AG04449 (cell line): ENCODE data around the gene MOB3A.

Source experiments
- CTCF ChIA-PET: fragments of 350-600 bp; formaldehyde crosslinking; extraction: SDS; loops from one replicate; lab custom pipeline; 2021; ENCODE audit warnings: antibody characterized with exemption; lab: Yijun Ruan, JAX
- POLR2A ChIA-PET: fragments of 400-600, 350-600 bp; formaldehyde crosslinking; extraction: SDS; loops from one replicate; lab custom pipeline; 2020; ENCODE audit warnings: antibody characterized with exemption, inconsistent platforms; lab: Yijun Ruan, JAX
- DNase-seq: peaks from one replicate; pipeline ENCODE4 v3.0.0-alpha.2; 2010; ENCODE audit warnings: low read depth, low spot score
- H3K4me3 ChIP-seq: 2 replicates; pipeline ENCODE4 v1.5.1; 2011; ENCODE audit warnings: low read depth, mild to moderate bottlenecking, control low read depth, low read length
- CTCF ChIP-seq: IDR thresholded peaks from one replicate; pipeline ENCODE4 v1.5.1; 2011; ENCODE audit warnings: mild to moderate bottlenecking, moderate library complexity, low read length, control low read depth, inconsistent platforms; ENCODE audit not compliant: insufficient read depth; ENCODE audit errors: missing control alignments

Gene MOB3A

GRCh38 chr19:2045501-2046045 is 50.6 kb downstream of the MOB3A start:
- no peak for TF ChIP-seq CTCF
- DNase-seq = no peak
- ChIA-PET CTCF (interaction anchor here (1.3 kb wide), 1 partner anchor 26 kb away, joined by 3 read pairs; no protein-coding TSS in a partner anchor), POLR2A (no interaction called here)
- no peak overlapping the region for H3K4me3 ChIP-seq

- ChIA-PET POLR2A (no interaction called here), CTCF (no interaction called here)
- no peak for TF ChIP-seq CTCF
- DNase-seq = no peak
- no peak overlapping the region for H3K4me3 ChIP-seq
Observed at GRCh38 chr19:2044709-2045500, 51.2 kb downstream of the MOB3A start.

GRCh38 chr19:2043961-2044708 is 52.0 kb downstream of the MOB3A start:
- no peak for DNase-seq
- CTCF ChIA-PET = interaction anchor here (1.9 kb wide), 1 partner anchor 25 kb away, joined by 6 read pairs; no protein-coding TSS in a partner anchor
- H3K4me3 ChIP-seq = no peak overlapping the region
- no peak for TF ChIP-seq CTCF
- POLR2A ChIA-PET = interaction anchor here (0.6 kb wide), 1 partner anchor 16 kb away, joined by 5 read pairs; no protein-coding TSS in a partner anchor

- ChIA-PET CTCF (interaction anchor here (1.7 to 1.9 kb wide), 2 partner anchors 9 to 24 kb away, joined by 6 to 11 read pairs; partner anchors contain the start of gene MKNK2), POLR2A (interaction anchor here (0.6 to 1.0 kb wide), 2 partner anchors 11 to 17 kb away, joined by 3 to 5 read pairs; no protein-coding TSS in a partner anchor)
- no peak overlapping the region for H3K4me3 ChIP-seq
- no peak for TF ChIP-seq CTCF
- DNase-seq = no peak
Observed at GRCh38 chr19:2043251-2043641, 52.9 kb downstream of the MOB3A start.

- CTCF ChIA-PET = interaction anchor here (1.7 to 3.5 kb wide), 3 partner anchors 10 to 23 kb away, joined by 6 to 14 read pairs (median 11); partner anchors contain the start of gene MKNK2
- peak overlapping the region; percentile 6; the same call in 1 of the 2 replicates for H3K4me3 ChIP-seq
- POLR2A ChIA-PET = interaction anchor here (0.9 to 1.0 kb wide), 3 partner anchors 8 to 12 kb away, joined by 3 read pairs; no protein-coding TSS in a partner anchor
- TF ChIP-seq CTCF = no peak
- no peak for DNase-seq
Observed at GRCh38 chr19:2042485-2043250, 53.5 kb downstream of the MOB3A start.
